PFSK-1 (cell line): ENCODE data around the gene IKBKG.

ENCODE experiments used
- FOXP2 ChIP-seq: optimal IDR thresholded peaks from 2 replicates; pipeline ENCODE3; 2011; ENCODE audit warnings: borderline replicate concordance, control low read depth, inconsistent platforms; ENCODE audit not compliant: insufficient read depth; ENCODE audit errors: extremely low read length, extremely low read depth
- POLR2AphosphoS5 ChIP-seq: IDR thresholded peaks from 2 replicates; pipeline ENCODE4 v1.6.1; 2012; ENCODE audit warnings: low read depth, mild to moderate bottlenecking, control low read depth, low read length, moderate library complexity
- SIN3A ChIP-seq: IDR thresholded peaks from 2 replicates; pipeline ENCODE4 v1.6.1; 2012; ENCODE audit warnings: mild to moderate bottlenecking, low read length, moderate library complexity, borderline replicate concordance; ENCODE audit not compliant: insufficient read depth
- TAF1 ChIP-seq: IDR thresholded peaks from 2 replicates; pipeline ENCODE4 v1.6.1; 2012; ENCODE audit warnings: low read length, control low read depth, borderline replicate concordance; ENCODE audit not compliant: insufficient read depth
- TF ChIP-seq, protein P1 (sequence below), 2 experiments: IDR thresholded peaks; 2 replicates each; pipeline versions ENCODE4 v1.6.1 to v1.8.0; 2011 to 2012; ENCODE audit warnings: low read depth in 2 of 2, low read length in 2 of 2, control low read depth in 1 of 2, inconsistent platforms in 1 of 2, mild to moderate bottlenecking in 1 of 2, moderate library complexity in 1 of 2; ENCODE audit not compliant: insufficient read depth in 1 of 2

The IKBKG gene

DNA sequence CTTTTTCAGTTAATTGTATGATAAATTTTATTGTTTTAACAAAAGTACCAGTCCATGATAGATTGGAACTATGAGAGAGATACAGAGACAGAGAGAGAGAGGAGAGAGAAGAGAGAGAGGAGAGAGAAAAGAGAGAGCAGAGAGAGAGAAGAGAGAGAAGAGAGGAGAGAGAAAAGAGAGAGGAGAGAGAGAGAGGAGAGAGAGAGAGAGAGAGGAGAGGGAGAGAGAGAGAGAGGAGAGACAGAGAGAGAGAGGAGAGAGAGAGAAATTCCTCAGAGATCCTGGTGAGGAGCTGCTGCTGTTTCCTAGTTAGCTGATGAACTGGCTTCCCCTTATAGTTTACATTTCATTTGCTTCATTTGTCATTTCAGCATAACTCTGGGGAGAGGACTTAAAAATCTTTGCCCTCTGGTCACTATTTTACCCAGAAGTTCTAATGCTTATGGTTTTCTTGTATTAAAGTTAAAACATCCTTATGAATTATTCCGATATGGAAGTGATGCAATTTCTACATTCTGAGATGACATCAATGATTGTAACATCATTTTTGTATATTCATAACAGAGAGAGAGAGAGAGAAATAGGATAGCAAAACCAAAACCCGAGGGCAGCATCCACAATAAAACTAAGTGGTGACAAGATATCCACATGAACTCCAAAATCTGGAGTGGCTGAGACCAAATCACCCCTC lies 48.3 kb downstream of the IKBKG start:
- TF ChIP-seq FOXP2 (no peak), SIN3A (no peak), TAF1 (no peak), POLR2AphosphoS5 (no peak)

DNA sequence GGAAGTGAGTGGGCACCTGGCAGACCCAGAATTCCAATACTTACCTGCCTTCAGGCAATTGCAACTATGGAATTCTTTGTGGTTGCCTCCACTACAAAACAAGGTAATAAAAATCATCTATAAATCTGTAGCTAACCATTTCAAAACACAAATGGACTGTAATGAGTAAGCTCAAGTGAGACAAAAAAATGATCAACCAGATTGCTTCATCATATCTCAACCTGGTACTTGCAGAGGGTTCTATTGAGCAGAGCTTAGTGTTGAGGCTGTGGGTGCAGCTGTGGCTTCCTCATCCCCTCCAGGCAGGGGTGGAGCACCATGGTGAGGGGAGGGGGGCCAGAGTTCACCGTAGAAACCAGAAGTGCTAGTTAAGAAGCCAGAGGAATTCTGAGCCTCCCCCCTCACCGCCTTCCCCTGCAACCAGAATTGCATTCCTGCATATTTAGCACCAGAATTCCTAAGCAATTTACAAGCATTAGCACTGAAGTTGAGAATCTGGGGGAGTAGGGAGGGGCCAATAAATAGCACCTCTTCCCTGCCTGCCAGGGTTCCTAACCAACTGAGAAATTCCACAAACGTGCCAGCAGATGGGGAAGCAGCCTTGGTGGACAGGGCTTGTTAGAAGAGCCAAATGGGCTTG lies 49.0 kb downstream of the IKBKG start:
- TF ChIP-seq FOXP2 (no peak), POLR2AphosphoS5 (no peak), TAF1 (no peak), SIN3A (no peak)
- TF ChIP-seq, protein P1, sequence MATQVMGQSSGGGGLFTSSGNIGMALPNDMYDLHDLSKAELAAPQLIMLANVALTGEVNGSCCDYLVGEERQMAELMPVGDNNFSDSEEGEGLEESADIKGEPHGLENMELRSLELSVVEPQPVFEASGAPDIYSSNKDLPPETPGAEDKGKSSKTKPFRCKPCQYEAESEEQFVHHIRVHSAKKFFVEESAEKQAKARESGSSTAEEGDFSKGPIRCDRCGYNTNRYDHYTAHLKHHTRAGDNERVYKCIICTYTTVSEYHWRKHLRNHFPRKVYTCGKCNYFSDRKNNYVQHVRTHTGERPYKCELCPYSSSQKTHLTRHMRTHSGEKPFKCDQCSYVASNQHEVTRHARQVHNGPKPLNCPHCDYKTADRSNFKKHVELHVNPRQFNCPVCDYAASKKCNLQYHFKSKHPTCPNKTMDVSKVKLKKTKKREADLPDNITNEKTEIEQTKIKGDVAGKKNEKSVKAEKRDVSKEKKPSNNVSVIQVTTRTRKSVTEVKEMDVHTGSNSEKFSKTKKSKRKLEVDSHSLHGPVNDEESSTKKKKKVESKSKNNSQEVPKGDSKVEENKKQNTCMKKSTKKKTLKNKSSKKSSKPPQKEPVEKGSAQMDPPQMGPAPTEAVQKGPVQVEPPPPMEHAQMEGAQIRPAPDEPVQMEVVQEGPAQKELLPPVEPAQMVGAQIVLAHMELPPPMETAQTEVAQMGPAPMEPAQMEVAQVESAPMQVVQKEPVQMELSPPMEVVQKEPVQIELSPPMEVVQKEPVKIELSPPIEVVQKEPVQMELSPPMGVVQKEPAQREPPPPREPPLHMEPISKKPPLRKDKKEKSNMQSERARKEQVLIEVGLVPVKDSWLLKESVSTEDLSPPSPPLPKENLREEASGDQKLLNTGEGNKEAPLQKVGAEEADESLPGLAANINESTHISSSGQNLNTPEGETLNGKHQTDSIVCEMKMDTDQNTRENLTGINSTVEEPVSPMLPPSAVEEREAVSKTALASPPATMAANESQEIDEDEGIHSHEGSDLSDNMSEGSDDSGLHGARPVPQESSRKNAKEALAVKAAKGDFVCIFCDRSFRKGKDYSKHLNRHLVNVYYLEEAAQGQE (IDR thresholded peaks at IDR 0.05; ENCODE audit: insufficient read depth in 1 of 2, low read depth in 2 of 2, low read length in 2 of 2), result no peak

DNA sequence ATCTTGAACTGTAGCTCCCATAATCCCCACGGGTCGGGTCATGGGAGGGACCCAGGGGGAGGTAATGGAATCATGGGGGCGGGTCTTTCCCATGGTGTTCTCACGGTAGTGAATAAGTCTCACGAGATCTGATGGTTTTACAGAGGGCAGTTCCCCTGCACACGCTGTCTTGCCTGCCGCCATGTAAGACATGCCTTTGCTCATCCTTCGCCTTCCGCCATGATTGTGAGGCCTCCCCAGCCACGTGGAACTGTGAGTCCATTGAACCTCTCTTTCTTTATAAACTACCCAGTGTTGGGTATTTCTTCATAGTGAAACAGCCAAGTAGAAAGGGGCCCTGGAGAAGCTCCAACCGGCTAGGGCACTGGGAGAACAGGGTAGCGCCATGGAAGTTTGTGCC lies 49.8 kb downstream of the IKBKG start:
- TF ChIP-seq POLR2AphosphoS5 (no peak), FOXP2 (no peak), SIN3A (no peak)
- TF ChIP-seq, protein P1 (IDR thresholded peaks at IDR 0.05; ENCODE audit: insufficient read depth in 1 of 2, low read depth in 2 of 2, low read length in 2 of 2), result no peak

DNA sequence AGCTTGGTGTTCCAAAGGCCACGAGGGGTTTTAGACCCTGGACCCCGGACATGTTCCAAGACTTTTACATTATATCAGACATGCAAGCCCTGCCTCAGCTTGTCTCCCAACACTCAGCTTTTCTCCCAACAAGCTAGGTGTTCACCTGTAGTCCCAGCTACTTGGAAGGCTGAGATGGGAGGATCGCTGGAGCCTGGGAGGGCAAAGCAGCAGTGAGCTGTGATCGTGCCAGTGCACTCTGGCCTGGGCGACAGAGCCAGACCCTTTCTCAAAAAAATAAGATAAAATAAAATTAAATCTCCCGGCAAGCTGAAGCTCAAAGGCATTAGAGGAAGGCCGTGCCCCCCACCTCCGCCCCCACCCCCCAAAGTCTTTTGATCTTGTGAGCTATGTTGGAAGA lies 51.2 kb downstream of the IKBKG start:
- TF ChIP-seq FOXP2, result no peak
- TF ChIP-seq POLR2AphosphoS5, result no peak
- TF ChIP-seq, protein P1 (IDR thresholded peaks at IDR 0.05; ENCODE audit: insufficient read depth in 1 of 2, low read depth in 2 of 2, low read length in 2 of 2), result no peak
- TF ChIP-seq SIN3A, result no peak
- TF ChIP-seq TAF1, result no peak

DNA sequence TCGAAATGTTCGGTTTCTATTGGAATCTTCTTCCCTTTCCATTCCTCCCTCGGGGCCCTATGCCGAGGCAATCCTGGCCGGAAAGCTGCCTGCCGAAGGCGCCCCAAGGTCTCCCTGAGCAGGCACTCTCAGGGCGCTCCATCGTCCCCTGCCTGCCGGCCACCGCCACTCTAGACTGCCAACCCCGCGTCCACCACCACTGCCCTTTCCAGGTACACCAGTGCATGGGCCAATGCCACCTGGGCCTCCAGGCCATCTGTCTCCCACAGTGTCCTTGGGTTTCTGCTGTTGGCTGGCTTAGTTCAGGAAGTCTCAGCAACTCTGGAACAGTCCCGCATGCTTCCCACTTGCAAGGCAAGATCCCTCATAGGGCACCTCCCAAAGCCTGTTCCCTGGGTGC lies 52.1 kb downstream of the IKBKG start:
- TF ChIP-seq POLR2AphosphoS5, result no peak
- TF ChIP-seq FOXP2, result no peak
- TF ChIP-seq, protein P1 (IDR thresholded peaks at IDR 0.05; ENCODE audit: insufficient read depth in 1 of 2, low read depth in 2 of 2, low read length in 2 of 2), result no peak
- TF ChIP-seq SIN3A, result no peak
- no peak for TF ChIP-seq TAF1
